Colon (tissue), 2 donors: ENCODE results near the gene SLC43A3.
"Not testable (repeated sequence)": the region's sequence is repeated elsewhere in the genome, so short reads cannot be mapped to it uniquely, and the experiment has no call there.

Experiments used
- FAIRE-seq: peaks from 2 replicates; lab custom pipeline; 2012; peaks lifted over from hg19 to GRCh38; lab: Jason Lieb, UNC
- donor health status: control.
- donor health status: control.

The SLC43A3 gene

GRCh38 chr11:57459164-57460021 is 32.5 kb upstream of the SLC43A3 start:
- no peak for FAIRE-seq

- no peak for FAIRE-seq
Observed at GRCh38 chr11:57458410-57459163, 31.7 kb upstream of the SLC43A3 start.

GRCh38 chr11:57458060-57458409 is 31.1 kb upstream of the SLC43A3 start:
- FAIRE-seq: no peak

GRCh38 chr11:57457643-57458023 is 30.7 kb upstream of the SLC43A3 start:
- no peak for FAIRE-seq

- FAIRE-seq: no peak
Observed at GRCh38 chr11:57456960-57457642, 30.2 kb upstream of the SLC43A3 start.

- FAIRE-seq: no peak
Observed at GRCh38 chr11:57453543-57454177, 26.7 kb upstream of the SLC43A3 start.

- FAIRE-seq: no peak
Observed at GRCh38 chr11:57446055-57446454, 19.1 kb upstream of the SLC43A3 start.

- not testable (repeated sequence) for FAIRE-seq
Observed at GRCh38 chr11:57445122-57445394, 18.1 kb upstream of the SLC43A3 start.

- FAIRE-seq: no peak
Observed at GRCh38 chr11:57444362-57445121, 17.6 kb upstream of the SLC43A3 start.

GRCh38 chr11:57440744-57441414 is 14.0 kb upstream of the SLC43A3 start:
- FAIRE-seq: no peak

- no peak for FAIRE-seq
Observed at GRCh38 chr11:57439786-57440185, 12.9 kb upstream of the SLC43A3 start.

- FAIRE-seq: no peak
Observed at GRCh38 chr11:57438345-57439285, 11.7 kb upstream of the SLC43A3 start.

- FAIRE-seq: no peak
Observed at GRCh38 chr11:57436031-57436430, 9.1 kb upstream of the SLC43A3 start.

GRCh38 chr11:57434640-57435546 is 8.0 kb upstream of the SLC43A3 start:
- FAIRE-seq: no peak

- no peak for FAIRE-seq
Observed at GRCh38 chr11:57432714-57433163, 5.8 kb upstream of the SLC43A3 start.

- FAIRE-seq: no peak
Observed at GRCh38 chr11:57432149-57432561, 5.2 kb upstream of the SLC43A3 start.

GRCh38 chr11:57430952-57431351 is 4.0 kb upstream of the SLC43A3 start:
- no peak for FAIRE-seq

- no peak for FAIRE-seq
Observed at GRCh38 chr11:57429946-57430345, 3.0 kb upstream of the SLC43A3 start.

GRCh38 chr11:57428643-57429042 is 1.7 kb upstream of the SLC43A3 start:
- no peak for FAIRE-seq
